SHP77 (cell line): Measurements from ENCODE around the gene FAM90A1.
"Not testable (repeated sequence)": the region's sequence is repeated elsewhere in the genome, so short reads cannot be mapped to it uniquely, and the experiment has no call there.

Source experiments
- DNase-seq, 2 experiments: peaks; one replicate each; lab custom pipeline; 2025; lab: John Stamatoyannopoulos, UW

The FAM90A1 gene

GRCh38 chr12:8172911-8173310, 54.5 kb downstream of the FAM90A1 start:
- DNase-seq: not testable (repeated sequence)
